Ramos (cell line): Measurements from ENCODE around the gene PNPLA2.

ENCODE experiments used
- in situ Hi-C: fragments of 300-500 bp; cut with MboI; formaldehyde crosslinking; loops from one replicate; pipeline ENCODE4 v1.14.3; 2022; ENCODE audit warnings: low sequenced_read_pairs; ENCODE audit not compliant: unreplicated experiment

PNPLA2 gene

GRCh38 chr11:852762-853161, 34.0 kb downstream of the PNPLA2 start:
- in situ Hi-C loops: loop anchor here (5.0 kb wide), 1 partner anchor 200 kb away; no protein-coding TSS in a partner anchor

GRCh38 chr11:853682-854448, 35.2 kb downstream of the PNPLA2 start:
- in situ Hi-C loops: loop anchor here (5.0 kb wide), 1 partner anchor 198 kb away; no protein-coding TSS in a partner anchor

GRCh38 chr11:854601-855329, 36.1 kb downstream of the PNPLA2 start:
- in situ Hi-C loops: loop anchor here (5.0 kb wide), 1 partner anchor 198 kb away; no protein-coding TSS in a partner anchor

- in situ Hi-C loops: no loop called here
Measured at GRCh38 chr11:855330-855674, 36.6 kb downstream of the PNPLA2 start.

- in situ Hi-C loops: no loop called here
Measured at GRCh38 chr11:855796-856195, 37.1 kb downstream of the PNPLA2 start.

GRCh38 chr11:856397-856796, 37.7 kb downstream of the PNPLA2 start:
- in situ Hi-C loops: no loop called here

- in situ Hi-C loops: no loop called here
Measured at GRCh38 chr11:858053-858761, 39.5 kb downstream of the PNPLA2 start.

GRCh38 chr11:858762-859339, 40.1 kb downstream of the PNPLA2 start:
- in situ Hi-C loops: no loop called here

GRCh38 chr11:859394-860131, 40.8 kb downstream of the PNPLA2 start:
- in situ Hi-C loops: no loop called here

- in situ Hi-C loops: no loop called here
Measured at GRCh38 chr11:860234-861104, 41.8 kb downstream of the PNPLA2 start.

GRCh38 chr11:861105-861479, 42.4 kb downstream of the PNPLA2 start:
- in situ Hi-C loops: no loop called here

- in situ Hi-C loops: no loop called here
Measured at GRCh38 chr11:862081-862661, 43.5 kb downstream of the PNPLA2 start.

GRCh38 chr11:862696-863022, 43.9 kb downstream of the PNPLA2 start:
- in situ Hi-C loops: no loop called here

- in situ Hi-C loops: no loop called here
Measured at GRCh38 chr11:863023-863909, 44.6 kb downstream of the PNPLA2 start.

- in situ Hi-C loops: no loop called here
Measured at GRCh38 chr11:863910-864827, 45.5 kb downstream of the PNPLA2 start.

- in situ Hi-C loops: no loop called here
Measured at GRCh38 chr11:864898-865297, 46.2 kb downstream of the PNPLA2 start.
